HG03432 (cell line): ENCODE data around the gene RRAGA.
"Not testable (repeated sequence)": the region's sequence is repeated elsewhere in the genome, so short reads cannot be mapped to it uniquely, and the experiment has no call there.

Source experiments
- ATAC-seq: cut with Tn5 transposase; IDR thresholded peaks from one replicate; pipeline ENCODE4 v1.9.1; 2021; ENCODE audit warnings: mild to moderate bottlenecking, moderate library complexity; ENCODE audit not compliant: unreplicated experiment

RRAGA gene

GRCh38 chr9:19048966-19049916 lies at the start of gene RRAGA:
Gene RRAGA, plus strand, starts transcription at chr9:19049427. Its CDS starts 233 bp downstream, at chr9:19049660.
- peak; percentile 90 for ATAC-seq

GRCh38 chr9:19000133-19000532 lies 49.1 kb upstream of the RRAGA start:
- ATAC-seq: no peak

GRCh38 chr9:19009391-19009965 lies 39.7 kb upstream of the RRAGA start:
- ATAC-seq: no peak

GRCh38 chr9:19018201-19018600 lies 31.0 kb upstream of the RRAGA start:
- no peak for ATAC-seq

- no peak for ATAC-seq
Observed at GRCh38 chr9:19020886-19021455, 28.3 kb upstream of the RRAGA start.

- not testable (repeated sequence) for ATAC-seq
Observed at GRCh38 chr9:19021649-19022048, 27.6 kb upstream of the RRAGA start.

GRCh38 chr9:19022206-19022605 lies 27.0 kb upstream of the RRAGA start:
- no peak for ATAC-seq

- no peak for ATAC-seq
Observed at GRCh38 chr9:19023078-19023477, 26.1 kb upstream of the RRAGA start.

- peak; percentile 37 for ATAC-seq
Observed at GRCh38 chr9:19026375-19026774, 22.9 kb upstream of the RRAGA start.

GRCh38 chr9:19027825-19028224 lies 21.4 kb upstream of the RRAGA start:
- ATAC-seq: no peak

- peak; percentile 57 for ATAC-seq
Observed at GRCh38 chr9:19028835-19029451, 20.3 kb upstream of the RRAGA start.

- peak; percentile 78 for ATAC-seq
Observed at GRCh38 chr9:19030899-19031298, 18.3 kb upstream of the RRAGA start.

GRCh38 chr9:19032406-19032805 lies 16.8 kb upstream of the RRAGA start:
- no peak for ATAC-seq

- no peak for ATAC-seq
Observed at GRCh38 chr9:19033015-19033414, 16.2 kb upstream of the RRAGA start, which contains the start of gene SAXO1. Gene SAXO1, minus strand, starts transcription at chr9:19033209. Its CDS starts 301 bp downstream, at chr9:19032908.

- no peak for ATAC-seq
Observed at GRCh38 chr9:19036611-19037010, 12.6 kb upstream of the RRAGA start.

GRCh38 chr9:19049917-19050636 lies 850 bp downstream of the RRAGA start:
- no peak for ATAC-seq

- ATAC-seq: no peak
Observed at GRCh38 chr9:19050637-19051591, 1.7 kb downstream of the RRAGA start.

- ATAC-seq: no peak
Observed at GRCh38 chr9:19057033-19057432, 7.8 kb downstream of the RRAGA start.

- no peak for ATAC-seq
Observed at GRCh38 chr9:19074229-19074628, 25.0 kb downstream of the RRAGA start.
